PFSK-1 (cell line): ENCODE data around the gene PGAM1.

Experiments
- FOXP2 ChIP-seq: optimal IDR thresholded peaks from 2 replicates; pipeline ENCODE3; 2011; ENCODE audit warnings: borderline replicate concordance, control low read depth, inconsistent platforms; ENCODE audit not compliant: insufficient read depth; ENCODE audit errors: extremely low read length, extremely low read depth
- POLR2AphosphoS5 ChIP-seq: IDR thresholded peaks from 2 replicates; pipeline ENCODE4 v1.6.1; 2012; ENCODE audit warnings: low read depth, mild to moderate bottlenecking, control low read depth, low read length, moderate library complexity
- SIN3A ChIP-seq: IDR thresholded peaks from 2 replicates; pipeline ENCODE4 v1.6.1; 2012; ENCODE audit warnings: mild to moderate bottlenecking, low read length, moderate library complexity, borderline replicate concordance; ENCODE audit not compliant: insufficient read depth
- TAF1 ChIP-seq: IDR thresholded peaks from 2 replicates; pipeline ENCODE4 v1.6.1; 2012; ENCODE audit warnings: low read length, control low read depth, borderline replicate concordance; ENCODE audit not compliant: insufficient read depth
- TF ChIP-seq, protein P1 (sequence below), 2 experiments: IDR thresholded peaks; 2 replicates each; pipeline versions ENCODE4 v1.6.1 to v1.8.0; 2011 to 2012; ENCODE audit warnings: low read depth in 2 of 2, low read length in 2 of 2, control low read depth in 1 of 2, inconsistent platforms in 1 of 2, mild to moderate bottlenecking in 1 of 2, moderate library complexity in 1 of 2; ENCODE audit not compliant: insufficient read depth in 1 of 2

- TF ChIP-seq POLR2AphosphoS5 (no peak), TAF1 (no peak), SIN3A (no peak), FOXP2 (no peak)
- TF ChIP-seq, protein P1, sequence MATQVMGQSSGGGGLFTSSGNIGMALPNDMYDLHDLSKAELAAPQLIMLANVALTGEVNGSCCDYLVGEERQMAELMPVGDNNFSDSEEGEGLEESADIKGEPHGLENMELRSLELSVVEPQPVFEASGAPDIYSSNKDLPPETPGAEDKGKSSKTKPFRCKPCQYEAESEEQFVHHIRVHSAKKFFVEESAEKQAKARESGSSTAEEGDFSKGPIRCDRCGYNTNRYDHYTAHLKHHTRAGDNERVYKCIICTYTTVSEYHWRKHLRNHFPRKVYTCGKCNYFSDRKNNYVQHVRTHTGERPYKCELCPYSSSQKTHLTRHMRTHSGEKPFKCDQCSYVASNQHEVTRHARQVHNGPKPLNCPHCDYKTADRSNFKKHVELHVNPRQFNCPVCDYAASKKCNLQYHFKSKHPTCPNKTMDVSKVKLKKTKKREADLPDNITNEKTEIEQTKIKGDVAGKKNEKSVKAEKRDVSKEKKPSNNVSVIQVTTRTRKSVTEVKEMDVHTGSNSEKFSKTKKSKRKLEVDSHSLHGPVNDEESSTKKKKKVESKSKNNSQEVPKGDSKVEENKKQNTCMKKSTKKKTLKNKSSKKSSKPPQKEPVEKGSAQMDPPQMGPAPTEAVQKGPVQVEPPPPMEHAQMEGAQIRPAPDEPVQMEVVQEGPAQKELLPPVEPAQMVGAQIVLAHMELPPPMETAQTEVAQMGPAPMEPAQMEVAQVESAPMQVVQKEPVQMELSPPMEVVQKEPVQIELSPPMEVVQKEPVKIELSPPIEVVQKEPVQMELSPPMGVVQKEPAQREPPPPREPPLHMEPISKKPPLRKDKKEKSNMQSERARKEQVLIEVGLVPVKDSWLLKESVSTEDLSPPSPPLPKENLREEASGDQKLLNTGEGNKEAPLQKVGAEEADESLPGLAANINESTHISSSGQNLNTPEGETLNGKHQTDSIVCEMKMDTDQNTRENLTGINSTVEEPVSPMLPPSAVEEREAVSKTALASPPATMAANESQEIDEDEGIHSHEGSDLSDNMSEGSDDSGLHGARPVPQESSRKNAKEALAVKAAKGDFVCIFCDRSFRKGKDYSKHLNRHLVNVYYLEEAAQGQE (IDR thresholded peaks at IDR 0.05; ENCODE audit: insufficient read depth in 1 of 2, low read depth in 2 of 2, low read length in 2 of 2): no peak
Observed at GRCh38 chr10:97474918-97475317, 48.9 kb downstream of the PGAM1 start.
